ENCODE measurements around the gene CCDC32. TPM values are rescaled to one million over a fixed set of nuclear protein-coding genes. Genes with fewer than 3 reads are reported as not detected.

The CCDC32 gene
- total and polyA plus RNA-seq, 2 of the 8 experiments (the other 6 are each of a cell fraction or from before 2014, with no cell fraction given) = 8.9 to 12.1 TPM

DNA sequence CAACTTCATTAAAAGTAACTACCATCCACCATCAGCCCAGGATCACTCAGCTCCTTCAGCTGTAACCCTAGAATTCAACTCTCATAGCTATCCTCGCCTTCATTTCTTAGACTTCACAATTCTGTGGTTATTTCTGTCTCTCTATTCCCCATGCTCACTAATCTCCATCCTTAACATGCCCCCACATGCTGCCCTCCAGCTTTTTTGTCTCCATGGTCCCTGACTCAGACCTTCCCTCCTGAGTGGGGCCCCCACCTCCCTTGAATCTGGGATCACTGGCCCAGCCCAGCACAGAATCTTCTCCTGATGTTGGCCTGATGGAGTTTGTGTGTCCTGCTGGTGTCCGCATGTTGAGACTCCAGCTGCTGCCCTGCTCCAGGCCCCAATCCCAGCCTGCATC is 52.4 kb downstream of the CCDC32 start (continued):
- TF ChIP-seq TAF1 (IDR thresholded peaks at IDR 0.05; ENCODE audit: low read depth, low read length) (no peak), PHF8 (conservative IDR thresholded peaks at IDR 0.05; ENCODE audit: low read depth, low read length) (no peak), RAD21 (IDR thresholded peaks at IDR 0.05 in 1 of 2, conservative IDR thresholded peaks at IDR 0.05 in 1 of 2; ENCODE audit: low read depth in 2 of 2, low read length in 2 of 2) (no peak), CTBP2 (IDR thresholded peaks at IDR 0.05; ENCODE audit: borderline replicate concordance, insufficient read depth, insufficient read length, low read length) (no peak), SRF (IDR thresholded peaks at IDR 0.05; ENCODE audit: low read depth, low read length) (no peak), EZH2 (IDR thresholded peaks at IDR 0.05; ENCODE audit: low read depth, low read length, severe bottlenecking) (no peak), SIN3A (conservative IDR thresholded peaks at IDR 0.05 in 1 of 2, IDR thresholded peaks at IDR 0.05 in 1 of 2; ENCODE audit: low read depth in 1 of 2, low read length in 2 of 2) (no peak), POLR2A (IDR thresholded peaks at IDR 0.05; ENCODE audit: control extremely low read depth in 1 of 2, low read depth in 2 of 2, low read length in 2 of 2) (no peak)
